ENCODE data around the gene MYO3B. TPM values are rescaled to one million over a fixed set of nuclear protein-coding genes. Genes with fewer than 3 reads are reported as not detected.

MYO3B gene
- total RNA-seq, 1 experiment from 2014 or later = 0.50 TPM

DNA sequence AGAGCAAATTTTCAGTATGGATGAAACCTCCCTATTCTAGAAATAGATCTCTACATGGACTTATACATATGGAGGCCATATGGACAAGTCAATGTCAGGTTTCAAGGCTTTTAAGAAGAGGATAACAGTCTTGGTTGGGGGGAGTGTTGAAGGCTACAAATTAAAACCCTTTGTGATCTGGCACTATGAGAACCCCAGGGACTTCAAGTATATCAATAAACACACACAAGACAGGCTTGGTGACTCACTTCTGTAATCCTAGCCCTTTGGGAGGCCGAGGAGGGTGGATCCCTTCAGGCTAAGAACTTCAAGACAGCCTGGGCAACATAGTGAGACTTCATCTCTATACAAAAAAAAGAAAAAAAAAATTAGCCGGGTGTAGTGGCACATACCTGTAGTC lies 410.0 kb downstream of the MYO3B start (continued):
- TF ChIP-seq, protein P1, sequence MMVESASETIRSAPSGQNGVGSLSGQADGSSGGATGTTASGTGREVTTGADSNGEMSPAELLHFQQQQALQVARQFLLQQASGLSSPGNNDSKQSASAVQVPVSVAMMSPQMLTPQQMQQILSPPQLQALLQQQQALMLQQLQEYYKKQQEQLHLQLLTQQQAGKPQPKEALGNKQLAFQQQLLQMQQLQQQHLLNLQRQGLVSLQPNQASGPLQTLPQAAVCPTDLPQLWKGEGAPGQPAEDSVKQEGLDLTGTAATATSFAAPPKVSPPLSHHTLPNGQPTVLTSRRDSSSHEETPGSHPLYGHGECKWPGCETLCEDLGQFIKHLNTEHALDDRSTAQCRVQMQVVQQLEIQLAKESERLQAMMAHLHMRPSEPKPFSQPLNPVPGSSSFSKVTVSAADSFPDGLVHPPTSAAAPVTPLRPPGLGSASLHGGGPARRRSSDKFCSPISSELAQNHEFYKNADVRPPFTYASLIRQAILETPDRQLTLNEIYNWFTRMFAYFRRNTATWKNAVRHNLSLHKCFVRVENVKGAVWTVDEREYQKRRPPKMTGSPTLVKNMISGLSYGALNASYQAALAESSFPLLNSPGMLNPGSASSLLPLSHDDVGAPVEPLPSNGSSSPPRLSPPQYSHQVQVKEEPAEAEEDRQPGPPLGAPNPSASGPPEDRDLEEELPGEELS (CRISPR knock-in tag; IDR thresholded peaks at IDR 0.05) = no peak
- no peak for TF ChIP-seq NFATC4 (CRISPR knock-in tag; IDR thresholded peaks at IDR 0.05)
- TF ChIP-seq SP1 (CRISPR knock-in tag; conservative IDR thresholded peaks at IDR 0.05) = no peak
- TF ChIP-seq GABPB1 (CRISPR knock-in tag; IDR thresholded peaks at IDR 0.05) = no peak
- TF ChIP-seq ZNF671 (CRISPR knock-in tag; IDR thresholded peaks at IDR 0.05) = no peak
- TF ChIP-seq, protein P2, sequence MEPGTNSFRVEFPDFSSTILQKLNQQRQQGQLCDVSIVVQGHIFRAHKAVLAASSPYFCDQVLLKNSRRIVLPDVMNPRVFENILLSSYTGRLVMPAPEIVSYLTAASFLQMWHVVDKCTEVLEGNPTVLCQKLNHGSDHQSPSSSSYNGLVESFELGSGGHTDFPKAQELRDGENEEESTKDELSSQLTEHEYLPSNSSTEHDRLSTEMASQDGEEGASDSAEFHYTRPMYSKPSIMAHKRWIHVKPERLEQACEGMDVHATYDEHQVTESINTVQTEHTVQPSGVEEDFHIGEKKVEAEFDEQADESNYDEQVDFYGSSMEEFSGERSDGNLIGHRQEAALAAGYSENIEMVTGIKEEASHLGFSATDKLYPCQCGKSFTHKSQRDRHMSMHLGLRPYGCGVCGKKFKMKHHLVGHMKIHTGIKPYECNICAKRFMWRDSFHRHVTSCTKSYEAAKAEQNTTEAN (CRISPR knock-in tag; IDR thresholded peaks at IDR 0.05) = no peak
- TF ChIP-seq, protein P3, sequence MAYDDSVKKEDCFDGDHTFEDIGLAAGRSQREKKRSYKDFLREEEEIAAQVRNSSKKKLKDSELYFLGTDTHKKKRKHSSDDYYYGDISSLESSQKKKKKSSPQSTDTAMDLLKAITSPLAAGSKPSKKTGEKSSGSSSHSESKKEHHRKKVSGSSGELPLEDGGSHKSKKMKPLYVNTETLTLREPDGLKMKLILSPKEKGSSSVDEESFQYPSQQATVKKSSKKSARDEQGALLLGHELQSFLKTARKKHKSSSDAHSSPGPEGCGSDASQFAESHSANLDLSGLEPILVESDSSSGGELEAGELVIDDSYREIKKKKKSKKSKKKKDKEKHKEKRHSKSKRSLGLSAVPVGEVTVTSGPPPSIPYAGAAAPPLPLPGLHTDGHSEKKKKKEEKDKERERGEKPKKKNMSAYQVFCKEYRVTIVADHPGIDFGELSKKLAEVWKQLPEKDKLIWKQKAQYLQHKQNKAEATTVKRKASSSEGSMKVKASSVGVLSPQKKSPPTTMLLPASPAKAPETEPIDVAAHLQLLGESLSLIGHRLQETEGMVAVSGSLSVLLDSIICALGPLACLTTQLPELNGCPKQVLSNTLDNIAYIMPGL (CRISPR knock-in tag; IDR thresholded peaks at IDR 0.05) = no peak

DNA sequence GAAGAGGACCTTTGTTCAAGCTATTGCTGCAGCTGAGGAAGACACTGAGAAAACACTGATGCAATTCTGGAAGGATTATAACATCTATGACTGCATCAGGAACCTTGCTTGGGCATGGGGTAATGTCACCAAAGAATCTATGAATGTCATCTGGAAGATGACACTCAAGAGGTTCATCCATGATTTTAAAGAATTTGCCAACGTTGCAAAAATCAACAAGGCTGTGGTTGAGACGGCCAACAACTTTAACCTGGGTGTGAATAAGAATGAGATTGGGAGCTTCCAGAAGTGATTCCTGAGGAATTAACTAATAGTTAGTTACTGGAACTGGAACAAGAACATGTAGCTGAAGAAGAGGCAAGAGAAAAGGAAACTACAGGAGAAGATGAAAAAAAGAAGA lies 410.8 kb downstream of the MYO3B start:
- Mint-ChIP-seq H3K27me3 (ENCODE audit: low read depth) (no peaks in the 10 kb centered on the region), H3K4me3 (no peak overlapping the region), H3K27ac (no peak overlapping the region), H3K36me3 (no peaks in the 10 kb centered on the region), H3K4me1 (peaks cover 2% of the 10 kb centered on the region; the same call in 1 of the 2 replicates), H3K9me3 (no peaks in the 10 kb centered on the region)
- CTCF ChIA-PET = no interaction called here
- TF ChIP-seq MYBL2 (CRISPR knock-in tag; IDR thresholded peaks at IDR 0.05) (no peak), FOXP1 (CRISPR knock-in tag; IDR thresholded peaks at IDR 0.05; ENCODE audit: borderline replicate concordance) (no peak), KAT7 (CRISPR knock-in tag; IDR thresholded peaks at IDR 0.05; ENCODE audit: borderline replicate concordance) (no peak), IRF2 (CRISPR knock-in tag; IDR thresholded peaks at IDR 0.05; ENCODE audit: borderline replicate concordance, low read depth) (no peak), JUN (CRISPR knock-in tag; IDR thresholded peaks at IDR 0.05) (no peak), ZNF219 (CRISPR knock-in tag; IDR thresholded peaks at IDR 0.05; ENCODE audit: borderline replicate concordance) (no peak), EMX1 (CRISPR knock-in tag; IDR thresholded peaks at IDR 0.05) (no peak), ZNF138 (CRISPR knock-in tag; conservative IDR thresholded peaks at IDR 0.05) (no peak), CREB1 (CRISPR knock-in tag; IDR thresholded peaks at IDR 0.05) (no peak), NR3C1 (CRISPR knock-in tag; conservative IDR thresholded peaks at IDR 0.05; ENCODE audit: low read depth) (no peak)
- TF ChIP-seq, protein P4, sequence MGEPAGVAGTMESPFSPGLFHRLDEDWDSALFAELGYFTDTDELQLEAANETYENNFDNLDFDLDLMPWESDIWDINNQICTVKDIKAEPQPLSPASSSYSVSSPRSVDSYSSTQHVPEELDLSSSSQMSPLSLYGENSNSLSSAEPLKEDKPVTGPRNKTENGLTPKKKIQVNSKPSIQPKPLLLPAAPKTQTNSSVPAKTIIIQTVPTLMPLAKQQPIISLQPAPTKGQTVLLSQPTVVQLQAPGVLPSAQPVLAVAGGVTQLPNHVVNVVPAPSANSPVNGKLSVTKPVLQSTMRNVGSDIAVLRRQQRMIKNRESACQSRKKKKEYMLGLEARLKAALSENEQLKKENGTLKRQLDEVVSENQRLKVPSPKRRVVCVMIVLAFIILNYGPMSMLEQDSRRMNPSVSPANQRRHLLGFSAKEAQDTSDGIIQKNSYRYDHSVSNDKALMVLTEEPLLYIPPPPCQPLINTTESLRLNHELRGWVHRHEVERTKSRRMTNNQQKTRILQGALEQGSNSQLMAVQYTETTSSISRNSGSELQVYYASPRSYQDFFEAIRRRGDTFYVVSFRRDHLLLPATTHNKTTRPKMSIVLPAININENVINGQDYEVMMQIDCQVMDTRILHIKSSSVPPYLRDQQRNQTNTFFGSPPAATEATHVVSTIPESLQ (CRISPR knock-in tag; IDR thresholded peaks at IDR 0.05) = no peak
- TF ChIP-seq, protein P5, sequence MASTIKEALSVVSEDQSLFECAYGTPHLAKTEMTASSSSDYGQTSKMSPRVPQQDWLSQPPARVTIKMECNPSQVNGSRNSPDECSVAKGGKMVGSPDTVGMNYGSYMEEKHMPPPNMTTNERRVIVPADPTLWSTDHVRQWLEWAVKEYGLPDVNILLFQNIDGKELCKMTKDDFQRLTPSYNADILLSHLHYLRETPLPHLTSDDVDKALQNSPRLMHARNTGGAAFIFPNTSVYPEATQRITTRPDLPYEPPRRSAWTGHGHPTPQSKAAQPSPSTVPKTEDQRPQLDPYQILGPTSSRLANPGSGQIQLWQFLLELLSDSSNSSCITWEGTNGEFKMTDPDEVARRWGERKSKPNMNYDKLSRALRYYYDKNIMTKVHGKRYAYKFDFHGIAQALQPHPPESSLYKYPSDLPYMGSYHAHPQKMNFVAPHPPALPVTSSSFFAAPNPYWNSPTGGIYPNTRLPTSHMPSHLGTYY (CRISPR knock-in tag; IDR thresholded peaks at IDR 0.05) = no peak
- TF ChIP-seq, protein P6, sequence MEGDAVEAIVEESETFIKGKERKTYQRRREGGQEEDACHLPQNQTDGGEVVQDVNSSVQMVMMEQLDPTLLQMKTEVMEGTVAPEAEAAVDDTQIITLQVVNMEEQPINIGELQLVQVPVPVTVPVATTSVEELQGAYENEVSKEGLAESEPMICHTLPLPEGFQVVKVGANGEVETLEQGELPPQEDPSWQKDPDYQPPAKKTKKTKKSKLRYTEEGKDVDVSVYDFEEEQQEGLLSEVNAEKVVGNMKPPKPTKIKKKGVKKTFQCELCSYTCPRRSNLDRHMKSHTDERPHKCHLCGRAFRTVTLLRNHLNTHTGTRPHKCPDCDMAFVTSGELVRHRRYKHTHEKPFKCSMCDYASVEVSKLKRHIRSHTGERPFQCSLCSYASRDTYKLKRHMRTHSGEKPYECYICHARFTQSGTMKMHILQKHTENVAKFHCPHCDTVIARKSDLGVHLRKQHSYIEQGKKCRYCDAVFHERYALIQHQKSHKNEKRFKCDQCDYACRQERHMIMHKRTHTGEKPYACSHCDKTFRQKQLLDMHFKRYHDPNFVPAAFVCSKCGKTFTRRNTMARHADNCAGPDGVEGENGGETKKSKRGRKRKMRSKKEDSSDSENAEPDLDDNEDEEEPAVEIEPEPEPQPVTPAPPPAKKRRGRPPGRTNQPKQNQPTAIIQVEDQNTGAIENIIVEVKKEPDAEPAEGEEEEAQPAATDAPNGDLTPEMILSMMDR (IDR thresholded peaks at IDR 0.05) = no peak
- TF ChIP-seq, protein P7, sequence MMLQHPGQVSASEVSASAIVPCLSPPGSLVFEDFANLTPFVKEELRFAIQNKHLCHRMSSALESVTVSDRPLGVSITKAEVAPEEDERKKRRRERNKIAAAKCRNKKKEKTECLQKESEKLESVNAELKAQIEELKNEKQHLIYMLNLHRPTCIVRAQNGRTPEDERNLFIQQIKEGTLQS (CRISPR knock-in tag; conservative IDR thresholded peaks at IDR 0.05) = no peak
- TF ChIP-seq, protein P8, sequence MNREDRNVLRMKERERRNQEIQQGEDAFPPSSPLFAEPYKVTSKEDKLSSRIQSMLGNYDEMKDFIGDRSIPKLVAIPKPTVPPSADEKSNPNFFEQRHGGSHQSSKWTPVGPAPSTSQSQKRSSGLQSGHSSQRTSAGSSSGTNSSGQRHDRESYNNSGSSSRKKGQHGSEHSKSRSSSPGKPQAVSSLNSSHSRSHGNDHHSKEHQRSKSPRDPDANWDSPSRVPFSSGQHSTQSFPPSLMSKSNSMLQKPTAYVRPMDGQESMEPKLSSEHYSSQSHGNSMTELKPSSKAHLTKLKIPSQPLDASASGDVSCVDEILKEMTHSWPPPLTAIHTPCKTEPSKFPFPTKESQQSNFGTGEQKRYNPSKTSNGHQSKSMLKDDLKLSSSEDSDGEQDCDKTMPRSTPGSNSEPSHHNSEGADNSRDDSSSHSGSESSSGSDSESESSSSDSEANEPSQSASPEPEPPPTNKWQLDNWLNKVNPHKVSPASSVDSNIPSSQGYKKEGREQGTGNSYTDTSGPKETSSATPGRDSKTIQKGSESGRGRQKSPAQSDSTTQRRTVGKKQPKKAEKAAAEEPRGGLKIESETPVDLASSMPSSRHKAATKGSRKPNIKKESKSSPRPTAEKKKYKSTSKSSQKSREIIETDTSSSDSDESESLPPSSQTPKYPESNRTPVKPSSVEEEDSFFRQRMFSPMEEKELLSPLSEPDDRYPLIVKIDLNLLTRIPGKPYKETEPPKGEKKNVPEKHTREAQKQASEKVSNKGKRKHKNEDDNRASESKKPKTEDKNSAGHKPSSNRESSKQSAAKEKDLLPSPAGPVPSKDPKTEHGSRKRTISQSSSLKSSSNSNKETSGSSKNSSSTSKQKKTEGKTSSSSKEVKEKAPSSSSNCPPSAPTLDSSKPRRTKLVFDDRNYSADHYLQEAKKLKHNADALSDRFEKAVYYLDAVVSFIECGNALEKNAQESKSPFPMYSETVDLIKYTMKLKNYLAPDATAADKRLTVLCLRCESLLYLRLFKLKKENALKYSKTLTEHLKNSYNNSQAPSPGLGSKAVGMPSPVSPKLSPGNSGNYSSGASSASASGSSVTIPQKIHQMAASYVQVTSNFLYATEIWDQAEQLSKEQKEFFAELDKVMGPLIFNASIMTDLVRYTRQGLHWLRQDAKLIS (CRISPR knock-in tag; IDR thresholded peaks at IDR 0.05; ENCODE audit: borderline replicate concordance) = no peak
- no peak for ATAC-seq
- no peak for DNase-seq (ENCODE audit: low spot score)
- POLR2A ChIA-PET = no interaction called here

All from WTC11 (cell line).